ENCODE data around the gene JPH4. TPM values are rescaled to one million over a fixed set of nuclear protein-coding genes. Genes with fewer than 3 reads are reported as not detected.

The JPH4 gene
- polyA plus RNA-seq, 10 donors = 0.46 to 4.1 (median 1.2) TPM

- DNase-seq = no peak
Measured at GRCh38 chr14:23580152-23580926, 1.7 kb upstream of the JPH4 start.

- DNase-seq = no peak
Measured at GRCh38 chr14:23579739-23580138, 1.1 kb upstream of the JPH4 start.

- DNase-seq = no peak
Measured at GRCh38 chr14:23579311-23579630, 681 bp upstream of the JPH4 start.

- DNase-seq = peak in 1 of 3 donors; percentile 26
Measured at GRCh38 chr14:23577710-23578392, 739 bp downstream of the JPH4 start.

GRCh38 chr14:23577004-23577681, 1.4 kb downstream of the JPH4 start:
- DNase-seq = peak in 1 of 3 donors; percentile 69

- DNase-seq = peak in 1 of 3 donors; percentile 0
Measured at GRCh38 chr14:23573384-23574015, 5.1 kb downstream of the JPH4 start.

GRCh38 chr14:23572836-23573235, 5.8 kb downstream of the JPH4 start:
- peak in 1 of 3 donors; percentile 18 for DNase-seq

GRCh38 chr14:23572524-23572828, 6.1 kb downstream of the JPH4 start:
- peak in 1 of 3 donors; percentile 7 for DNase-seq

- DNase-seq = no peak
Measured at GRCh38 chr14:23571701-23572523, 6.7 kb downstream of the JPH4 start.

- no peak for DNase-seq
Measured at GRCh38 chr14:23570806-23571483, 7.6 kb downstream of the JPH4 start.

GRCh38 chr14:23569443-23570151, 9.0 kb downstream of the JPH4 start:
- no peak for DNase-seq

GRCh38 chr14:23568600-23569331, 9.8 kb downstream of the JPH4 start:
- DNase-seq = no peak

- no peak for DNase-seq
Measured at GRCh38 chr14:23568021-23568599, 10.5 kb downstream of the JPH4 start.

GRCh38 chr14:23567186-23568020, 11.2 kb downstream of the JPH4 start, which contains the start of gene AP1G2:
AP1G2 (minus strand) TSS chr14:23567791; CDS start chr14:23567314, 477 bp downstream.
- DNase-seq = peak; percentile 37 to 91 (median 72)

- no peak for DNase-seq
Measured at GRCh38 chr14:23566778-23567185, 11.8 kb downstream of the JPH4 start.

- no peak for DNase-seq
Measured at GRCh38 chr14:23566112-23566777, 12.3 kb downstream of the JPH4 start.

GRCh38 chr14:23565626-23566025, 13.0 kb downstream of the JPH4 start:
- DNase-seq = no peak

- DNase-seq = no peak
Measured at GRCh38 chr14:23564876-23565275, 13.7 kb downstream of the JPH4 start.

Data from muscle of back (tissue), 11 donors.